Fibroblast of skin of scalp (primary cell): ENCODE data around the gene CST1. TPM values are rescaled to one million over a fixed set of nuclear protein-coding genes. Genes with fewer than 3 reads are reported as not detected.
"Not testable (repeated sequence)": the region's sequence is repeated elsewhere in the genome, so short reads cannot be mapped to it uniquely, and the experiment has no call there.

ENCODE experiments used
- DNase-seq: peaks from one replicate; pipeline ENCODE4 v3.0.0-alpha.2; 2013
- polyA plus RNA-seq, 2 experiments: library from polyadenylated mRNA; unstranded; fragments of 120-200 nt; gene quantifications; one replicate each; pipeline ENCODE4 v1.2.1, GENCODE V29; 2013; ENCODE audit not compliant: insufficient read length in 2 of 2

CST1 gene
- polyA plus RNA-seq (2013, experiment 1 of 2; ENCODE audit: insufficient read length) = not detected
- not detected for polyA plus RNA-seq (2013, experiment 2 of 2; ENCODE audit: insufficient read length)

GRCh38 chr20:23750786-23751185, at the start of gene CST1:
CST1 (minus strand) TSS chr20:23750935; CDS start chr20:23750866, 69 bp downstream.
- DNase-seq = not testable (repeated sequence)

- peak; percentile 9 for DNase-seq
Measured at GRCh38 chr20:23799216-23799847, 48.6 kb upstream of the CST1 start.

- no peak for DNase-seq
Measured at GRCh38 chr20:23795526-23795925, 44.8 kb upstream of the CST1 start.

GRCh38 chr20:23794841-23795240, 44.1 kb upstream of the CST1 start:
- DNase-seq = no peak

GRCh38 chr20:23794065-23794464, 43.3 kb upstream of the CST1 start:
- no peak for DNase-seq

GRCh38 chr20:23783447-23783846, 32.7 kb upstream of the CST1 start:
- DNase-seq = no peak

- peak; percentile 14 for DNase-seq
Measured at GRCh38 chr20:23782366-23782983, 31.7 kb upstream of the CST1 start.

GRCh38 chr20:23778676-23779075, 27.9 kb upstream of the CST1 start:
- DNase-seq = peak; percentile 67

GRCh38 chr20:23777380-23777779, 26.6 kb upstream of the CST1 start:
- DNase-seq = not testable (repeated sequence)

- DNase-seq = peak; percentile 42
Measured at GRCh38 chr20:23776067-23776771, 25.5 kb upstream of the CST1 start.

GRCh38 chr20:23774081-23774480, 23.3 kb upstream of the CST1 start:
- DNase-seq = no peak

- no peak for DNase-seq
Measured at GRCh38 chr20:23773579-23773978, 22.8 kb upstream of the CST1 start.

GRCh38 chr20:23773127-23773526, 22.4 kb upstream of the CST1 start:
- no peak for DNase-seq

GRCh38 chr20:23772074-23772473, 21.3 kb upstream of the CST1 start:
- DNase-seq = no peak

- DNase-seq = no peak
Measured at GRCh38 chr20:23770384-23770783, 19.6 kb upstream of the CST1 start.

GRCh38 chr20:23768520-23768919, 17.8 kb upstream of the CST1 start:
- DNase-seq = not testable (repeated sequence)

GRCh38 chr20:23766531-23766930, 15.8 kb upstream of the CST1 start:
- DNase-seq = no peak

GRCh38 chr20:23765578-23765977, 14.8 kb upstream of the CST1 start:
- no peak for DNase-seq

GRCh38 chr20:23764630-23765029, 13.9 kb upstream of the CST1 start:
- not testable (repeated sequence) for DNase-seq

- no peak for DNase-seq
Measured at GRCh38 chr20:23763345-23763744, 12.6 kb upstream of the CST1 start.

- no peak for DNase-seq
Measured at GRCh38 chr20:23759306-23759940, 8.7 kb upstream of the CST1 start.

- not testable (repeated sequence) for DNase-seq
Measured at GRCh38 chr20:23756792-23757191, 6.1 kb upstream of the CST1 start.

- peak; percentile 59 for DNase-seq
Measured at GRCh38 chr20:23755131-23755611, 4.4 kb upstream of the CST1 start.
